KMS-11 (cell line): ENCODE measurements around the gene HDAC7.
A peak's percentile ranks its signal among the peaks of the same experiment; 100 is the strongest.

Source experiments
- H2AFZ ChIP-seq: fragments of 200-600 bp; sonication (generic); 2 replicates; pipeline ENCODE4 v1.6.1; 2016; ENCODE audit warnings: antibody characterized with exemption, mixed run types, low read depth
- H3K27ac ChIP-seq: fragments of 200-600 bp; sonication (generic); 2 replicates; pipeline ENCODE4 v1.6.1; 2016; ENCODE audit warnings: mild to moderate bottlenecking, mixed run types
- H3K27me3 ChIP-seq: fragments of 200-600 bp; sonication (generic); 2 replicates; pipeline ENCODE4 v1.6.1; 2017; ENCODE audit warnings: mild to moderate bottlenecking, low read depth, mixed run types, moderate library complexity; ENCODE audit not compliant: insufficient read depth
- H3K36me3 ChIP-seq: fragments of 200-600 bp; sonication (generic); 2 replicates; pipeline ENCODE4 v1.6.1; 2017; ENCODE audit warnings: mild to moderate bottlenecking, mixed run types; ENCODE audit not compliant: insufficient read depth
- H3K4me1 ChIP-seq: fragments of 200-600 bp; sonication (generic); 2 replicates; pipeline ENCODE4 v1.6.1; 2016; ENCODE audit warnings: mild to moderate bottlenecking, low read depth, mixed run types; ENCODE audit not compliant: poor library complexity, severe bottlenecking
- H3K4me2 ChIP-seq: fragments of 200-600 bp; sonication (generic); 2 replicates; pipeline ENCODE4 v1.7.0; 2016; ENCODE audit warnings: mild to moderate bottlenecking, mixed run types
- H3K4me3 ChIP-seq: fragments of 200-600 bp; sonication (generic); IDR thresholded peaks from 2 replicates; pipeline ENCODE4 v1.6.1; 2017; ENCODE audit warnings: low read depth, low read length, mixed read lengths; ENCODE audit not compliant: insufficient read depth
- H3K79me2 ChIP-seq: fragments of 200-600 bp; sonication (generic); 2 replicates; pipeline ENCODE4 v1.6.1; 2016; ENCODE audit warnings: low read depth, mixed run types; ENCODE audit not compliant: insufficient read depth
- H3K9ac ChIP-seq: fragments of 200-600 bp; sonication (generic); 2 replicates; pipeline ENCODE4 v1.6.1; 2016; ENCODE audit warnings: mild to moderate bottlenecking, mixed run types
- H4K20me1 ChIP-seq: fragments of 200-600 bp; sonication (generic); 2 replicates; pipeline ENCODE4 v1.6.1; 2016; ENCODE audit warnings: mild to moderate bottlenecking, mixed run types; ENCODE audit not compliant: insufficient read depth
- TF ChIP-seq, protein P1 (sequence below): fragments of 200-600 bp; sonication (generic); conservative IDR thresholded peaks from 2 replicates; pipeline ENCODE4 v1.6.1; 2017; ENCODE audit warnings: low read depth, mild to moderate bottlenecking, antibody characterized with exemption, low read length, moderate library complexity, mixed read lengths

HDAC7 gene

DNA sequence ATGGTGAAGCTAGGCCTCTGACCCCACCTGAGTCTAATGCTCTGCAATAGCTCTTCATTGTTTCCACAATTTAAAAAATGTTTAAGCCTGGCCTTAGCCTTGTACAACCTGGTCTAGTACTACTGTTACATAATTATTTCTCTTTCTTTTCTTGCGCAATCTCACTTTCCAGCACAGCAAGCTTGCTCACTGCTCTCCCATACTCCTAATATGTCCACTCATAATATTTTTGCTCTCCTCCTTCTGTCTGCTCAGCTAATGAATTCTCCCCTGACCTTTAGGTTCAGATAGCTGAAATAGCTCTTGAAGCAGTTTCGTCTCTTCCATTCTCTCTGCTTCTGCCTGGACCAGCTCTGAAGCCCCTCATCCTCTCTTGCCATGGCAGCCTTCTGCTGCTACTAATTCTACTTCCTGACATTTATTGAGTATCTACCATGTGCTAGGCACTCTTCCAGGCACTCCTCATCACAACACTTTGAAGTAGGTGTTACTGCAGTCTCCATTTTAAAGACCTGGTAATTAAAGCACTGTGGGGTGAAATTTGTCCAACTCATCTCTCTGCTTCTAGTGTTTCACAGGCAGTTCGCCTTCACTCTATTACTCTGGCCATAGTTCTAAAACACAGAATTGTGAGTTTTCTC, 49.5 kb downstream of the HDAC7 start:
- no peak overlapping the region for H3K27ac ChIP-seq
- no peaks in the 10 kb centered on the region for H3K27me3 ChIP-seq
- peaks cover 64% of the 10 kb centered on the region for H3K4me1 ChIP-seq
- peaks cover 6% of the 10 kb centered on the region; the same call in 1 of the 2 replicates for H3K79me2 ChIP-seq
- no peaks in the 10 kb centered on the region for H4K20me1 ChIP-seq
- no peak overlapping the region; the same call in 1 of the 2 replicates for H3K4me2 ChIP-seq
- H3K4me3 ChIP-seq, result no peak overlapping the region
- H3K36me3 ChIP-seq, result no peaks in the 10 kb centered on the region
- H2AFZ ChIP-seq, result no peak overlapping the region
- TF ChIP-seq, protein P1, sequence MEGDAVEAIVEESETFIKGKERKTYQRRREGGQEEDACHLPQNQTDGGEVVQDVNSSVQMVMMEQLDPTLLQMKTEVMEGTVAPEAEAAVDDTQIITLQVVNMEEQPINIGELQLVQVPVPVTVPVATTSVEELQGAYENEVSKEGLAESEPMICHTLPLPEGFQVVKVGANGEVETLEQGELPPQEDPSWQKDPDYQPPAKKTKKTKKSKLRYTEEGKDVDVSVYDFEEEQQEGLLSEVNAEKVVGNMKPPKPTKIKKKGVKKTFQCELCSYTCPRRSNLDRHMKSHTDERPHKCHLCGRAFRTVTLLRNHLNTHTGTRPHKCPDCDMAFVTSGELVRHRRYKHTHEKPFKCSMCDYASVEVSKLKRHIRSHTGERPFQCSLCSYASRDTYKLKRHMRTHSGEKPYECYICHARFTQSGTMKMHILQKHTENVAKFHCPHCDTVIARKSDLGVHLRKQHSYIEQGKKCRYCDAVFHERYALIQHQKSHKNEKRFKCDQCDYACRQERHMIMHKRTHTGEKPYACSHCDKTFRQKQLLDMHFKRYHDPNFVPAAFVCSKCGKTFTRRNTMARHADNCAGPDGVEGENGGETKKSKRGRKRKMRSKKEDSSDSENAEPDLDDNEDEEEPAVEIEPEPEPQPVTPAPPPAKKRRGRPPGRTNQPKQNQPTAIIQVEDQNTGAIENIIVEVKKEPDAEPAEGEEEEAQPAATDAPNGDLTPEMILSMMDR, result no peak
- H3K9ac ChIP-seq, result no peak overlapping the region

DNA sequence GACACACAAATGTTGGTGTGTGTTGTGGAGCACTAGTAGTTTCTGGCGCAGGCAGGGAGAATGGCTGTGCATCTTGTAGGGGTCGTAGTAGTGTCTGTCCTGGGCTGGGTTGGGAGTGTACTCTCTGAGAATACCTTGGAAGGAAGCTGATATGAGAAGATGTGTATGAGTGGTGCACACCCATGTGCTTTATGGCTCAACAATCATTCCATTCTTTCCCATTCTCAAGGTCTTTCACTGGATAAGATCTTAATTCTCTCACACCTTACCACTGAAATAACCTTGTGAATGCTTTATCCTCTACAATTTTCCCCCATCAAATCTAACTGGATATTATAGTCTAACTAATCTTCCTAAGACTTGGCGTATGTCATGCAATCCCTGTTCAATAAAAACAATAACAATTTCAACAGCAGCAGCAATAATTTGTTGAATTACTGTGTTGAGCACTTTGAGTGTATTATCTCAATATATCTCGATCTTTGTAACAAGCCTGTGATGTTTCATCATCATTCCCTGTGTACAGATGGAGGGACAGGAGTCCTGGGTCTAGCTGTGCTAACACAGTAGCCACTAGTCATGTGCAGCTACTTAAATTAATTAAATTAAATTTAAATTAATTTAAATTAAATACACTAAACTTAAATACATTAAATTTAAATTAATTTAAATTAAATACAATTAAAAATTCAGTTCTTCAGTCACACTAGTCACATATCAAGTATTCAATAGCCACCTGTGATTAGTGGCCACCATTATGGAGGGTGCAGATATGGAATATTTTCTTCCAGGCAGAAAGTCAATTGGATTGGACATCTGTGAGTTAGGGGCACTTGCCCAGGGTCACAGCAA, 50.2 kb downstream of the HDAC7 start:
- no peak overlapping the region for H2AFZ ChIP-seq
- H3K36me3 ChIP-seq, result no peaks in the 10 kb centered on the region
- peaks cover 61% of the 10 kb centered on the region for H3K4me1 ChIP-seq
- TF ChIP-seq, protein P1, result no peak
- no peak overlapping the region for H3K4me2 ChIP-seq
- H3K27ac ChIP-seq, result no peak overlapping the region
- no peak overlapping the region for H3K9ac ChIP-seq
- H4K20me1 ChIP-seq, result no peaks in the 10 kb centered on the region
- 0 out of 2 replicates have a peak, but pooled peaks cover 6% of the 10 kb centered on the region for H3K79me2 ChIP-seq
- H3K27me3 ChIP-seq, result no peaks in the 10 kb centered on the region
- no peak overlapping the region for H3K4me3 ChIP-seq

DNA sequence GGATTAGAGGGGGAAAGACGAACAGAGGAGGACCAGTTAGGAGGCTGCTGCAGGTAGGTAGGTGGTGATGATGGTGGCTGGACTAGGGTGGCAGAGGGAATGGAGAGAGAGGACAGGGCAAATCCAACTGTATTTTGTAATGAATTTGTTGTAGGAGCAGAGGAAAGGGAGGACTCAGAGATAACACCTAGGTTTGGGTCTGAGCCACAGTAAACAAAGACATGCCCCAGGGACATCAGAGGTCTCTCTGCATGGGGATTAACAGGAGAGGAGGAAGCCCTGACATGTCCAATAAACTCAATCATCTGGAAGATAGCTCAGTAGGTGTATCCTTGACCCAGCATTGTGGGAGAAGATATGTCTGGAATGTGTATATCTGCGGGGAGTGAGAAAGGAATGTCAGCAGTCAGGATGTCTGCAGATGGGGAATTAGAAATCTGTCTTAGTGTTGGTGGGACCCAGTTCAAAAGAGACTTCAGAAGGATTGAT, 51.3 kb downstream of the HDAC7 start:
- H3K79me2 ChIP-seq, result no peaks in the 10 kb centered on the region
- no peaks in the 10 kb centered on the region for H3K27me3 ChIP-seq
- no peaks in the 10 kb centered on the region for H3K36me3 ChIP-seq
- H3K9ac ChIP-seq, result no peak overlapping the region
- H3K4me3 ChIP-seq, result no peak overlapping the region
- H2AFZ ChIP-seq, result no peak overlapping the region
- H3K4me2 ChIP-seq, result no peak overlapping the region
- H4K20me1 ChIP-seq, result no peaks in the 10 kb centered on the region
- no peak overlapping the region for H3K27ac ChIP-seq
- H3K4me1 ChIP-seq, result peaks cover 53% of the 10 kb centered on the region
- TF ChIP-seq, protein P1, result no peak

DNA sequence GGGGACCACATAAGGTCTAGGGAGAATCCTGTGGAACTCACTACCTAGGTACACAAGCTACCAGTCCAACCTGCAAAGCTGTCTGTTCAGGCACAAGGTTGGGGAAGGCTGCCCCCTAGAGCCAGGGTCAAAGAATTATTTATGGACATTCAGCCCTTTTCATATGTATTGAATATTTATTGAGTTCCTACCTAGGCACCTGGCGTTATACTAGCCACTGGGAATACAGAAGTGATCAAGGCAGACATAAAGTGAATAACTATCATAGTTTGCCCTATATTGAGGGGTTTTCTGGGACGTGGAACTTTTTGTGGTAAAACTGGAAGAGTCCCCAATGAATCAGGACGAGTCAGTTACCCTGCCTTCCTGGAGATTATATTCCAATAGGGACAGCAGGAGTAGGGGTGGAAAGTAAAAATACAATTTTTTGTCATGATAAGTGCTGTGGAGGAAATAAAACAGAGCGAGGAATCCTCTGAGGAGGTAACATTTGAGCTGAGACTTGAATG, 52.4 kb downstream of the HDAC7 start:
- Histone ChIP-seq H4K20me1 (no peaks in the 10 kb centered on the region), H3K36me3 (no peaks in the 10 kb centered on the region), H3K4me2 (peak overlapping the region; percentile 57; the same call in 1 of the 2 replicates), H3K79me2 (no peaks in the 10 kb centered on the region), H2AFZ (no peak overlapping the region), H3K27me3 (no peaks in the 10 kb centered on the region), H3K4me3 (no peak overlapping the region), H3K4me1 (peaks cover 48% of the 10 kb centered on the region), H3K9ac (no peak overlapping the region), H3K27ac (no peak overlapping the region)
- TF ChIP-seq, protein P1, result peak; percentile 83
